Suprapubic skin (tissue), 4 donors: Measurements from ENCODE around the gene CACNA1A.

Experiments used
- CTCF ChIP-seq, 2 donors: fragments of 200-600 bp in 1 of 2; fragments of 450-650 bp in 1 of 2; sonication (generic) in 1 of 2; IDR thresholded peaks; one replicate each; pipeline ENCODE4 v1.5.1; 2016 to 2019; ENCODE audit warnings: antibody characterized with exemption in 2 of 2, mild to moderate bottlenecking in 1 of 2, moderate library complexity in 1 of 2
- POLR2A ChIP-seq, 2 donors: fragments of 450-650 bp; IDR thresholded peaks; one replicate each; pipeline ENCODE4 v1.6.1; 2017; ENCODE audit warnings: antibody characterized with exemption in 2 of 2, mild to moderate bottlenecking in 2 of 2, moderate library complexity in 2 of 2
- POLR2AphosphoS5 ChIP-seq, 3 donors: sonication (generic); formaldehyde crosslinking; IDR thresholded peaks; one replicate each; pipeline ENCODE4 v1.6.1; 2017; ENCODE audit warnings: antibody characterized with exemption in 3 of 3

- TF ChIP-seq CTCF (IDR thresholded peaks at IDR 0.05), result no peak
- TF ChIP-seq POLR2A (IDR thresholded peaks at IDR 0.05), result no peak
- TF ChIP-seq POLR2AphosphoS5 (IDR thresholded peaks at IDR 0.05), result no peak
These were observed 307.6 kb downstream of the CACNA1A start for GRCh38 chr19:13198634-13199033.
